Stimulated activated CD8-positive, alpha-beta memory T cell treated with anti-CD3 and anti-CD28 coated beads, Interleukin-12 subunit alpha, Interleukin-12 subunit beta, amount 100 ng/mL, for 24 hours (primary cell): ENCODE data around the gene EXOC3.
"Not testable (repeated sequence)": the region's sequence is repeated elsewhere in the genome, so short reads cannot be mapped to it uniquely, and the experiment has no call there.

Experiments used
- DNase-seq: peaks from one replicate; pipeline ENCODE4 v3.0.0-alpha.2; 2020; ENCODE audit errors: extremely low read depth

The EXOC3 gene

DNA sequence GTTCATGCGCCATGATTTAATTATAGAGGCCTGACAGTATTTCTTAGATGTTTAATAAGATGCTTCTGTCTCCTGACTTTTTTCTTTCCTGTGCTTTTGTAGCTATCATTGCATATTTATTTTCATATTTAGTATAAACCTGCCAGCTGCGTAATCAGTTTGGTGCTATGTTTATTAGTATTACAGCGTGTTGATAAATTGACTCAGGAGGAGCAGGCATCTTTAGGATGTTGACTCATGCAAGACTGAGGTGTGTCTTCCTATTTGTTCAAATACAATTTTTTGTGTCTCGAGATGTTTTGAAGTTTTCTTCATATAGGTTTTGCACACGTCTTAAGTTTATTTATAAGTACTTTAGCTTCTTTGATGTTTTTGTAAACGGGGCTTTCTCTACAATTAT lies 35.9 kb upstream of the EXOC3 start:
- no peak for DNase-seq

DNA sequence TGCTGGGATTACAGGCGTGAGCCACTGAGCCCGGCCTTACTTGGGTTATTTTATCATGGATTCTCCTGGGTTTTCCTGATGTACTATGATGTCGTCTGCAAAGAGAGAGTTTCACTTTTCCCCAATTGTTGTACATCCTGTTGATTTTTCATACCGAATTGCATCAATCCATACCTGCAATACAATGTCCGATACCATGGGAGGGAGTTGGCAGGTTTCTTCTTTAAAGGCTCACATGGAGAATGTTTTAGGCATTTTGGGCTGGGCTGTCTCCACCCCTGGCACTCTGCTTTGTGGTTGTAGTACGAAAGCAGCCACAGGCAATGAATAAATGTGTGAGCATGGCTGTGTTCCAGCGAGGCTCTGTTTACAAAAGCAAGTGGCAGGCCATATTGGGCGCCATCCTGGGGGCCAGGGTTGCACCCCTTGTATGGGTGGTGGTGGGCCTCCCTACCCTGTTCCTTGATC lies 35.1 kb upstream of the EXOC3 start:
- DNase-seq: no peak

DNA sequence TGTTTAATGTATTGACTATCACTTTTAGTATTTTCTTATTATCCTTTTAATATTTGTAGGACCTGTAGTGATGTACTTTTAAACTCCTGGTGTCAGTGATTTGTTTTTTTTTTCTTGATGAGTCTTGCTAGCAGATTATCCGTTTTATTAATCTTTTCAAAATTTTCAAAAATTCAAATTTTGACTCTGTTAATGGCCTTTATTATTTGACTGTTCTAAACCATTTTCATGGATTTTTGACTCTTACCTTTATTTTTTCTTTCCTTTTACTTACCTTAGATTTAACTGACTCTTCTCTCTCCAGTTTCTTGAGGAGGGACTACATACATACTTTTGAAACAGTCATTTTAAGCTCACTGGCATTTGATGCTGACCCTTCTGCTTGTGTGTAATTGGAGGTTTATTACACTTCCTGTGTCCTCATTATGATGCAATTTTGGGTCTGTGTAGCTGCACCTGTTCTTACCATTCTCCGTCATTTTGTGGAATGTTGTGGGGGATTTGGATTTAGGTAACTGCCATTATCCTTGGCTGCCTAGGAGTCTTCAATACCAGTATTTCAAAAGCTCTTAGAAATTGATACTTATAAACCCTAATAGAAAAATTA lies 32.0 kb upstream of the EXOC3 start:
- no peak for DNase-seq

DNA sequence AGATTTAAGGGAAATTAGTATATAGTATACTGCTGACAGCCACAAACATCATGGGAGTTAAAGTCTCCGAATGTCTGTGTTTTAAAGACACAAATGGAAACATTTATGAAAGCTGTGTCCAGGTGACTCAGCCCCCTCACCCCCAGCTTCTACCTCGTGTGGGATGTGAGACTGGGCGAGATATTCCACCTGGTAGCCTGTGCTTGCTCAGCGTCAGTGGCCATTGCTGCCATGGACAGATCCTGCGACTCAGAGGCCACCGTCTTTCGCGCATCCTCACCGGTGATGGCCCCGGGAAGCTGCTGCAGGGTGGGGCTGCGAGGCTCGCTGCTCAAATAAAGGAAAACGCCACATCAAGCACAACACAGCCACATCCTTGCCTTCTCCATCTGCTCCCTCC lies 31.2 kb upstream of the EXOC3 start:
- no peak for DNase-seq

DNA sequence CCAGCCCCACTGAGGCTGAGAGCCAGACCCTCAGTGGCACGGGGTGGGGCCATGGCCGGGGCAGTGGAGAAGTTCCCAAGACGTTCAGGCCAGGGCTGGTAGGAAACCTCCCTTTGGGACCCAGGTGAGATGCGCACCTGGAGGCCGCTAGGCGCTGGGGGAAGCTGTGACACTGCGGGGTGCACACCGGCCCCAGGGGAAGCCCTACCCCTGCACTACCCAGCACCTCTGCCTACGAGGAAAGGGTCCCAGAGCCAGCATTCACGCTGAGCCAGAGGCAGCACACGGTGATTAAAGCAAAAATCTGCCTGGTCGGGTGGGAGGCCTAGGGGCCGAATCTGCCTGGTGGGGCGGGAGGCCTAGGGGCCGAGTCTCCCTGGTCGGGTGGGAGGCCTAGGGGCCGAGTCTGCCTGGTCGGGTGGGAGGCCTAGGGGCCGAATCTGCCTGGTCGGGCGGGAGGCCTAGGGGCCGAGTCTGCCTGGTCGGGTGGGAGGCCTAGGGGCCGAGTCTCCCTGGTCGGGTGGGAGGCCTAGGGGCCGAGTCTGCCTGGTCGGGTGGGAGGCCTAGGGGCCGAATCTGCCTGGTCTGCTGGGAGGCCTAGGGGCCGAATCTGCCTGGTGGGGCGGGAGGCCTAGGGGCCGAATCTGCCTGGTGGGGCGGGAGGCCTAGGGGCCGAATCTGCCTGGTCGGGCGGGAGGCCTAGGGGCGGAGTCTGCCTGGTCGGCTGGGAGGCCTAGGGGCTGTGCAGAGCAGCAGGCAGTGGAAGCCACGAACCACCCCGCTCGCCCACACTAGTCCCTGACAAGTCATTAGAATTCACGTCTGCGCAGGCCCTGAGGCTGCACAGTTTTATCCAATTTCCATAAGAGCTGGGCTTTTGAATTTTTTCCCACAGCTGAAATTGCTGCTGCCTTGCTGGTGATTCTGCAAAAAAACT lies 27.7 kb upstream of the EXOC3 start:
- not testable (repeated sequence) for DNase-seq

DNA sequence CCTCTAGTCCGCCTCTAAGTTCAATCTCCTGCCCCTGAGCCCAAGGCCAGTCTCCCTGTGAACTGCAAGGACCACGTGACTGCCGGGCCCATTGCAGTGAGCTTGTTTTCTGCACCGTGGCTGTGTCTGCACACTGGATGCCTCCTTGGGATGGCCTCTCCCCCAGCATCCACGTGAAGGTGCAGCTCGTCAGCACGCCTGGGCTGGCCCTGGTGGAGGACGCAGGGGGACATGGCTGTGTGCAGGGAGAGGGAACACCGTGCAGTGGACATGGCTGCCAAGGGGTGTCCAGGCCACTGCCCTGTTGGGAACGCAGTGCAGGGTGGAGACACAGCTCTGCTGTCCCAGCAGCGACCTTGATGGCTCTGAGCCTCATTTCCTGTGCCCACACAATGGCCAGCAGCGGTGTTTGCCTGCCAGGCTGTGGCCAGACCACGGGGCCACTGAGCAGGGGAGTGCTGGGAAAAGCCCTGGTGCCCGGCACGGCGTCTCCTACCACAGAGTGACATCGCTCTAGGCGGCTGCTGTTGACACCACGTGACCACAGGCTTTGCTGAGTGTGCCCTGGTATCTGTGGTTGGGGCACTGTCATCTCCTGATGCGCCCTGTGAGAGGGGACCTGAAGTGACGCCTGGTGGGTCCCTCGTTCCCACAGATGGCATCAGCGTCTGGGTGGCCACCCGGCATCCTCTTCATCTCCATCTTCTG lies 26.9 kb upstream of the EXOC3 start:
- DNase-seq: no peak

DNA sequence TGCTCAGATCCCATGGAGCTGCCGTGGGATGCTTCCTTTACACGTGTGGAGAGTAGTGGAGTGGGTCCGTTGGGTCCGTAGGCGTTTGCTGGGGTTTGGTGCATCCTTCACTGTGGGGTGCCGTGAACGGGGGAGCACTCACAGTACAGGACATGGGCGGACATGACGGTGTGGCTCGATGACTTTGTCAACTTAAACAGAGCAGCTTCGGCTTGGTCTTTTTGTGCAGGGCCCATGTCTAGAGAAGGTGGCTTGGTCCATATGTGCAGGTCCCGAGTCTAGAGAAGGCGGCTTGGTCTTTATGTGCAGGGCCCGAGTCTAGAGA lies 26.4 kb upstream of the EXOC3 start:
- no peak for DNase-seq

DNA sequence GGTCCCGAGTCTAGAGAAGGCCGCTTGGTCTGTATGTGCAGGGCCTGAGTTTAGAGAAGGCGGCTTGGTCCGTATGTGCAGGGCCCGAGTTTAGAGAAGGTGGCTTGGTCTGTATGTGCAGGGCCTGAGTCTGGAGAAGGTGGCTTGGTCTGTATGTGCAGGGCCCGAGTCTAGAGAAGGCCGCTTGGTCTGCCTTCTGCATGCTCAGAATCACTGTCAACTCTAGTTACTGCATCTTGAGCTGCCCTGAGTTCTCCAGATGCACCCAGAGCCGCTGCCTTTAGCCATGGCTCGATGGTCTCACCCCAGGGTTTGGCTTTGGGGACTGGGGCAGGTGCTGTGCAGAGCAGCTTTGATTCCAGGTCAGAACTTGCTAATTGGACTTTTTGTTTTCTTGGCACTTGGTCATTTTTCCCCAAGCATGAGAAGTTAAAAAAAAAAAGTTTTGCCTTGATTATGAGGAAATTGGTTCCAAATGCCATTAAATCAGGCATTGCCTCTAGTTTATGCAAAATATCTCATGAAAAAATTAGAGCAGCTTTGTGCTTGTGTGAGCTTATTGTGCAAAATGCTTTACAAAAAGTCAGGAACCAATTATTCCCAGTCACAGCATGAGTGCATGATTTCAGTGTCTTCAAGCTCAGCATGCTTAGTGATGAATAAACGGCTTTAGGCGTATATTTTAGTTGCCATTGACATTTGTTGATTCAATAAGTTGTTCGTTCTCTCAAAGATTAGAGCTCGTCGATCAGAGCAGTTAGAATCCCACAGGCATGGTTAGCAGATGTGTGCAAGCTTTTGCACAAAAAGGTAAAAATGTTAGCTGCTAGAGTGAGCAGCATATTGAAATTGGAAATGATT lies 25.4 kb upstream of the EXOC3 start:
- DNase-seq: no peak

DNA sequence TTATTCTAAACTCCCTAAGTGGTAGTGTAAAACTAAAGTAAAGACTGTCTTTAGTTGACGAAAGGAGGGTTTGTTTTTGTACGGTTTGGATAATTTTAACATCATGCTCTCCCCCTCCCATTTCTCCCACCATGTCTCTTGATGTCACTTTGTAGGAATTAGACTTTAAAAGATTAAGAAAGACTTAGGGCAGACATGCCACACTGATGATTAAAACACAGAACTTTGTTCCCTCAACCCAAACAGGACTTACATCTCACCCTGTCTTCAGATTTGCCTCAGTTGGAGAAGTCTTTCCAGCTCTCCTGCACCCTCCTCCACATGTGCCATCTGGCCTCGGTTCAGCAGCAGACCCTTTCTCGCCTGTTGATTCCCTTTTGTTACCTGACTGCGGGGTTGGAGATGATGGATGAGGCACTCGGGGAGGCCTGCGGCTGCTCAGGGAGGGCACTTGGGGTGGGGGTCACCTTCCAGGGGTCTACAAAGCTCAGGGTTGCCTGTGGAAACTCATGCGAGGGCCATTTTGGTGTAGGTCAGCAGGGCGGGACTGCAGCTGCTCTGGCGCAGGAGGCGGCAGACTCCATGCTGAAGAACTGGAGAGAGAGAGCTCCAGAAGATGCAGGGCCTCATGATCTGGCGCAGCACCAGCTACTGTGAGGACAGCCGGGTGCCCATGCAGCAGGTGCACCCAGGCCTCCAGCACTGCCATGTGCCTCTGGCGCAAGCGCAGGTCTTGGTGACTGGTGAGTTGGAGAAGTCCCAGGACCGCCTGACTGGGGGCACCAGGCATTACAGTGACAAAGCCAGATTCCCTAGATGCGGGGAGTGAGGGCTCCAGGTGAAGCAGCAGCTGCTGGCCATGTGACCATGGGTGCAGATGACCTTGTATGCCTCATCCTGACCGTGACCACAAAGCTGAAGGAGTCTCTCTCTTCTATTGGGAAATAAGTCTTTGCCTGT lies 24.5 kb upstream of the EXOC3 start:
- DNase-seq: no peak

DNA sequence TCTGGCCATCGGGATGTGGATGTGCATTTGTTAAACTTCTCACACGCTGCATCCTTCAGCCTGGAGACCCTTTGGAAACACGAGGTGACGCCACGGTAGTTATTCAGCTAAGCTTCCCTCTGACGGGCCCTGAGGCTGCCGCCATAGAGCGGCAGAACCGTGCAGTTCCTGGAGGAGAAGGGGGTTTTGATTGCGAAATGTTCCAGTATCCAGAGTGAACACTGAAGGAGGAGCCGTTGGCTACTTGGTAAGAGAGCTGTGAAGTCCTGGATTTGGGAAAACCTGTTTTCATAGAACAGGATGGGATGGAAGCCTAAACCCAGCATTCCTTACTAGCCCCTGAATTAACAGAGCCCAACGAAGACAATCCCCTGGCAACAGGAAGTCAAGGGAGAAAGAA lies 23.0 kb upstream of the EXOC3 start:
- DNase-seq: no peak

DNA sequence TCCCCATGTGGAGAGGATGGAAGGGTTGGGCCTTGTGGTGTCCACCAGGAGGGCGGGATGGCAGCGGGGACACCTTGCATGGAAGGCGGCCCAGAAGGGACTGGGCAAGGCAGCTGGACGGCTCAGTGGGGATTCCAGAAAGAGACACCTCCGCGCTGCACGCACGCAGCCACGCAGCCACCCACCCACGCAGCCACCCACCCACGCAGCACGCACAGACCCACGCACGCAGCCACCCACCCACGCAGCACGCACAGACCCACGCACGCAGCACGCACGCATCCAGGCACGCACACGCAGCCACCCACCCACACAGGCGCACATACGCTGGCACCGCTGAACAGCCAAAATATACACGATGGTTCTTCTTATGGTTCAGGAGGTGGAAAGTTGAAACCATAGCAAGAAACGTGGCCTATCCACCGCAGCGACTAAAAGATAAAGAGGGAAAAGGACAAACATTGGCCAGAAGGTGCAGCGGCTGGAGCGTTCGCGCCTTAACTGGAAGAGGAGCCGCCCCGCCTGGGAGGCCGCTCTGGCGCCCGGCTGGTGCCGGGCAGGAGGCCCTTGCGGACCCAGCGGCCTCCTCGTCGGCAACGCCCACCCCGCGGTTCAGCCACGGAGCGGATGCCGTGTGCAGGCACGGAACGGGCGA lies 22.2 kb upstream of the EXOC3 start:
- no peak for DNase-seq

DNA sequence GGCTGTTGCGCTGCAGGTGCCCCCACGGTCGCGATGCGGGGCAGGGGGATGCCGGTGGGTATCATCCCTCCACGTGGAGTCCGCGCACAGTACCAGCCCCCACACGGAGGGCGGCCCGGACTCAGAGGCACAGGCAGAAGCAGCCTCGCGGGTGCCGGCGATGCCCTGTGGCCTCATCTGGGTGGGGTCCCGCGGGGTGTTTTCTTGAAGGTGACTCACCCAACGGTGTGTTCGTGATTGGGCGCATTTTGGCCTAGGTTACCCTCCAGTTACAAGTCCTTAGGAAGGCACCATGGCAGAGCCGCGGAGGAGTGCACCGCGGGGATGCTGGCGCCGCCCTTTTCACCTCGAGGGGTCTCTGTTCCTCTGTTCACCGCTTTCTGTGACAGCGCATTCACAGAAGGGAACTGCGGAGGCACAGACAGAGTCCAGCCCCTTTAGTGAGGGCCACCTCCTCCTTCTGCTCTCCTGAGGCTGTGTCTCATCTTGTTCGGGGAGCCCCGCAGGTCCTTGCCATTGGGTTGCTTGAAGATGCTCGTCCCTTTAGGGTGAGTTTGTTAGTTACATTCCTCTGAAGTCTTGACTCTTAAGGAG lies 21.6 kb upstream of the EXOC3 start:
- DNase-seq: no peak

DNA sequence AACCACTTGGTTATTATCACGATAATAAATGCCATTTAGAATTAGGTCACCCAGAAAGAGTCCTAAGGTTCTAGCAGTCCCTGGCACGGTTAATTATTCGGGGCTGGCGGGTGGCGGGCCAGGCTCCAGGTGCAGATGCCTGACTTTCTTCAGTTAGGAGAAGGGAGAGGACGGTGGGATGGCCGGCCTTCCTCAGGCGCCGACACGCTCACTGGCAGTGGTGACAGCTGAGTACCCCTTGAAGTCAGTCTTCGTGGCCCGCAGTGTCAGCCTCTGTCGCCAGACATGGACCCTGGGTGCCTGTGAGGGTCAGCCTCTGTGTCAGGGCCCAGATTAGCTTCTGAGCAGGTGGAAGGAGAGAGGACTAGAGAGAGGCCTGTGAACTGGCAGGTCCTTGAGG lies 21.1 kb upstream of the EXOC3 start:
- DNase-seq: no peak

DNA sequence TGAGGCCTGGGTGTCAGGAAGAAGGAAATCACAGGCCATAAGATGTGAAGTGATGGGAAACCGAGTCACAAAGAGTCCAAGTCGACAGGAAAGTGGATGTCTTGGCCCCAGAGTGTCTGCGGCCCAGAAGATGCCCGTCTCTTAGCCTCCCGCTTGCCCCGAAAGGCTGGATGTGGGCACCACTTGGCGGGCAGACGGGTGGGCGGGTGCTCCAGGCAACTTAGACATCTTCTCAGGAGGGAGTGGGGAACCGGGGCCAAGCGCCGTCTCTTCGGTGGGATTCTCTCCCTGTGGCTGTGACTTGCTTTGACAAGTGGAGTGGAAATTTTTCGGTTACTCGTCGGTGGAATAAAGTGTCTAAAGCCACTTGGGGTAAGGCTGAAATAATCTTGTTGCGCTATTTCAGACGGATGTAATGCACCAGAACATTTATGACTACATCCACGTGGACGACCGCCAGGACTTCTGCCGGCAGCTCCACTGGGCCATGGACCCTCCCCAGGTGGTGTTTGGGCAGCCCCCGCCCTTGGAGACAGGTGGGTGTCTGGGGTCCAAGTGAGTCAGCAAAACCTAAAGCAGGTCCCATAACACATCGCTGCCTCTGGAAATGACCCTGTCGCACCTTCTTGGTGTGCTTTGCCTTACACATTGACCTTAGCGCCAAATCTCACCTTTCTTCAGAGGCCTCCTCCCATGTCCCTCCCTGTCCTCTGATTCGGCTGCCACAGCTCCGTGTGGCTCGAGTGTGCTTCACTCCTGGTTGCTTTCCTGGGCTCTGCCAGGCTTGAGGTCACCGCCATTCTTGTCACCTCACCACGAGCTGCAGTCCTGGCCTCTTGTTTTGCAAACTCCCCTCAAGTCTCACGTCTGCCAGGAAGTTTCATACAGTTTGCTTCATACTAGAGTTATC lies 20.4 kb upstream of the EXOC3 start:
- no peak for DNase-seq

DNA sequence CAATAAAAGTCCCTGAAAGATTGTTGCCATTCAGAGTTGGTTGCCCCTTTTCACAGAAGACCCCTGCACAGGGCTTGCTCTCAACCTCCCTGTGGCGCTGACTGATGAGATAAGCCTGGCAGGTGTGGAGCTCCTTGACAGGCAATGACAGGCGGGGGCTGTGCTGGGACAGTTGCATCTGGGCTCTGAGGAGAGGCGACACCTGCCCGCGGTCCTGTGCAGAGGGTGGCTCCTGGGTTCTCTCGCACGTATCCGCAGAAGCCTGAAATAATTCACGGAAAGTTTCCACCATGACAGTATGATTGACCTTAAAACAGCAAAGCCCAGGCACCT lies 19.8 kb upstream of the EXOC3 start:
- no peak for DNase-seq

DNA sequence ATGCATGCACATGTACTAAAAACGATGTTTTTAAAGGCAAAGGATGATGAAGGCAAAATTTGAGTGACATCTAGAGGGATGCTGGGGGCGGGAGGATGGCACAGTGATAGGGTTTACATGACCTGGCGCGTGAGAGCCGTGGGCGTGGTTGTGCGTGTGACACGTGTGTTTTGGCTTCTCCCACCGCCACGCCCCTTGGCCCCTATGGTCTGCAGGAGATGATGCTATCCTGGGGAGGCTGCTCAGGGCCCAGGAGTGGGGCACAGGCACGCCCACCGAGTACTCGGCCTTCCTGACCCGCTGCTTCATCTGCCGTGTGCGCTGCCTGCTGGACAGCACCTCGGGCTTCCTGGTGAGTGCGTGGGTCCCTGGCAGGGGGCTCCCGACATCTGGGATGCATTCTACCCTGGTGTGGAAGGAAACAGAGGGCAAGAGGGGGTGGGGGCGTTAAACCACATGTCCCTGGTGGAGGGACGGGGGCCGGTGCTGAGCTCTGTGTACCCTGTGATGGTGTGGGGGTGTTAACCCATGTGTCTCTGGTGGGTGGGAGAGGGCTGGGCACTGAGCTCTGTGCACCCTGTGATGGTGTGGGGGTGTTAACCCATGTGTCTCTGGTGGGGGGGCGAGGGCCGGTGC lies 19.2 kb upstream of the EXOC3 start:
- DNase-seq: no peak

DNA sequence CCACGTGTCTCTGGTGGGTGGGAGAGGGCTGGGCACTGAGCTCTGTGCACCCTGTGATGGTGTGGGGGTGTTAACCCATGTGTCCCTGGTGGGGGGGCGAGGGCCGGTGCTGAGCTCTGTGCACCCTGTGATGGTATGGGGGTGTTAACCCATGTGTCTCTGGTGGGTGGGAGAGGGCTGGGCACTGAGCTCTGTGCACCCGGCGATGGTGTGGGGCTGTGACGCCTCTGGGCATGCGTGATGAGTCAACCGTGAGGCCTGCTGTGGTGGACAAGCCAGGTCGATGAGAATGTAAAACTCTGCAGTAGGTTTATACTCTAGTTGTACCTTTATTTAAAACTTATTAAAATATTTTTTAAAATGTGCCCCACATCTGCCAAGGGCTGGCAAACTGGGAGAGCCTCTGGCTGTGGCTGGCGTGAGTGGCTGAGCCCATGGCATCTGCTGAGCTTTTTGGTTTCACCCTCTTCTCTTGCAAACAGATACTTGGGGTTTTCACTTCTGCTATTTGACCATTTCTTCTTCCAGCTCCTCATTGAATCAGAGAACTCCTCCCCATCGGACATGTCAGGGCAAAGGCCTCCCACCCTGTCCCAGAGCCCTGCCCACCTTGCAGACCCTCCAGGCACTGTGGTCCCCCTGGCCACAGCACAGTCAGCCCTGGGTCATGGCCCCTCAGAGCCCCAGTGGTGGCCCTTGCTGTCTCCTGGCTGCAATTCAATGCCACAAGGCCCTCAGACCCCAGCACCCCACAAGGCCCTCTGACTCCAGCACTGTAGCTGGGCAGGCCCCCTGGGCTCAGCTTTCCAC lies 18.5 kb upstream of the EXOC3 start:
- DNase-seq: no peak

DNA sequence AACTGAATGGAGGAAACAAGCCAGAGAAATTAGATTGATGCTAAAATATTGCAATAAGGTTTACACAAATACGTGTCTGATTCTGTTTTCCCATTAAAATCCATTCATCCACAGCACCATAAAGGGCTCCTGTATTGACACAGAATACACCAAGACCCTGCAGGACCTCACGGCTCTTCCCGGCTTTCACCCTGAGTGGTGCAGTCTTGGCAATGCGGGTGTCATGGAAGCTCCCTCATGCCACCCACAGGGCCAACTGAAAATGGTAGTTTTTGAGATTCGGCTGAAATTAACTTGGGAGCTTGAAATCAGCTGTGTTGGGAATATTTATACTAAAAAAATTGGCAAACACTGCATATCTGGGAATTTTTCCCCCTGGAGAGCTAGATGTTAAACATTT lies 17.3 kb upstream of the EXOC3 start:
- no peak for DNase-seq
